GM12875 (cell line): ENCODE measurements around the gene PLBD2.

Experiments
- H3K4me3 ChIP-seq: one replicate; pipeline ENCODE4 v1.5.1; 2011; ENCODE audit warnings: low read depth, low read length, control low read depth
- CTCF ChIP-seq: IDR thresholded peaks from 2 replicates; pipeline ENCODE4 v1.5.1; 2011; ENCODE audit warnings: low read depth, mild to moderate bottlenecking, control low read depth, inconsistent platforms, low read length, moderate library complexity, borderline replicate concordance; ENCODE audit not compliant: insufficient read depth

PLBD2 gene

GRCh38 chr12:113407931-113408600 is 49.7 kb downstream of the PLBD2 start:
- TF ChIP-seq CTCF = no peak
- H3K4me3 ChIP-seq = no peak overlapping the region

GRCh38 chr12:113408756-113409298 is 50.4 kb downstream of the PLBD2 start:
- H3K4me3 ChIP-seq = no peak overlapping the region
- no peak for TF ChIP-seq CTCF

GRCh38 chr12:113409462-113410124 is 51.2 kb downstream of the PLBD2 start:
- no peak for TF ChIP-seq CTCF
- H3K4me3 ChIP-seq = no peak overlapping the region

- no peak overlapping the region for H3K4me3 ChIP-seq
- TF ChIP-seq CTCF = no peak
Measured at GRCh38 chr12:113413488-113413939, 55.1 kb downstream of the PLBD2 start.

GRCh38 chr12:113414519-113415038 is 56.2 kb downstream of the PLBD2 start:
- H3K4me3 ChIP-seq = no peak overlapping the region
- TF ChIP-seq CTCF = no peak

- no peak for TF ChIP-seq CTCF
- no peak overlapping the region for H3K4me3 ChIP-seq
Measured at GRCh38 chr12:113416091-113416754, 57.8 kb downstream of the PLBD2 start.
